H1 (cell line): ENCODE results near the gene SYNE4. TPM values are rescaled to one million over a fixed set of nuclear protein-coding genes. Genes with fewer than 3 reads are reported as not detected.

Source experiments
- CTCF ChIA-PET: fragments of 300-600 bp; sonication (Branson Sonifier 250); formaldehyde crosslinking; loops from one replicate; lab custom pipeline; 2021; ENCODE audit not compliant: partially characterized antibody; lab: Charles Lee
- POLR2A ChIA-PET: fragments of 300-600 bp; sonication (Branson Sonifier 250); formaldehyde crosslinking; loops from one replicate; lab custom pipeline; 2021; ENCODE audit warnings: inconsistent platforms; ENCODE audit not compliant: partially characterized antibody; lab: Charles Lee
- DNase-seq, 2 experiments: peaks; one replicate each; pipeline versions ENCODE4 v3.0.0 to v3.0.0-alpha.2; 2010 to 2022; ENCODE audit warnings: low spot score in 2 of 2, low read depth in 1 of 2, mixed read lengths in 1 of 2
- FAIRE-seq: peaks from 2 replicates; lab custom pipeline; 2011; peaks lifted over from hg19 to GRCh38; lab: Jason Lieb, UNC
- H2AFZ ChIP-seq: 2 replicates; pipeline ENCODE4 v1.8.1; 2012; ENCODE audit warnings: low read length, inconsistent platforms
- H2AK5ac ChIP-seq: 2 replicates; pipeline ENCODE4 v1.6.1; 2013; ENCODE audit warnings: low read depth, low read length
- H2BK120ac ChIP-seq: replicated peaks from 2 replicates; pipeline ENCODE3; 2013; ENCODE audit warnings: low read depth, low read length, inconsistent platforms
- H2BK12ac ChIP-seq: 2 replicates; pipeline ENCODE4 v1.6.1; 2013; ENCODE audit warnings: low read depth, low read length
- H2BK15ac ChIP-seq: 2 replicates; pipeline ENCODE4 v1.6.1; 2013; ENCODE audit warnings: low read length
- H2BK20ac ChIP-seq: 2 replicates; pipeline ENCODE4 v1.6.1; 2013; ENCODE audit warnings: low read length
- H2BK5ac ChIP-seq: 2 replicates; pipeline ENCODE4 v1.6.1; 2013; ENCODE audit warnings: low read depth, low read length
- H3K14ac ChIP-seq: 2 replicates; pipeline ENCODE4 v1.6.1; 2013; ENCODE audit warnings: inconsistent platforms; ENCODE audit not compliant: insufficient read length
- H3K18ac ChIP-seq: 2 replicates; pipeline ENCODE4 v1.6.1; 2013; ENCODE audit warnings: low read length; ENCODE audit errors: extremely low read depth
- H3K23ac ChIP-seq: 2 replicates; pipeline ENCODE4 v1.6.1; 2013; ENCODE audit warnings: inconsistent platforms; ENCODE audit not compliant: insufficient read length
- H3K23me2 ChIP-seq: 2 replicates; pipeline ENCODE4 v1.6.1; 2013; ENCODE audit warnings: low read depth, low read length
- H3K27ac ChIP-seq: 2 replicates; pipeline ENCODE4 v1.6.1; 2011; ENCODE audit warnings: low read depth, low read length, inconsistent platforms
- H3K27me3 ChIP-seq, 4 experiments: replicated peaks in 1 of 4; 1 replicate in 1 of 4; 2 replicates in 3 of 4; pipeline versions ENCODE4 v1.6.1 to v1.8.1; 2011 to 2013; ENCODE audit warnings: low read length in 3 of 4, mild to moderate bottlenecking in 3 of 4, inconsistent platforms in 2 of 4, mixed read lengths in 2 of 4, moderate library complexity in 1 of 4; ENCODE audit not compliant: control insufficient read depth in 3 of 4, insufficient read depth in 3 of 4; ENCODE audit errors: extremely low read depth in 1 of 4
- H3K36me3 ChIP-seq, 4 experiments: 2 replicates each; pipeline versions ENCODE4 v1.6.1 to v1.8.1; 2011 to 2013; ENCODE audit warnings: mild to moderate bottlenecking in 4 of 4, low read length in 3 of 4, moderate library complexity in 2 of 4, control low read depth in 1 of 4, inconsistent platforms in 1 of 4; ENCODE audit not compliant: insufficient read depth in 4 of 4, control insufficient read depth in 2 of 4
- H3K4ac ChIP-seq: replicated peaks from 2 replicates; pipeline ENCODE3; 2013; ENCODE audit warnings: low read length, low read depth, mixed read lengths, inconsistent platforms; ENCODE audit not compliant: insufficient read length
- H3K4me1 ChIP-seq, 4 experiments: replicated peaks in 1 of 4; 1 replicate in 1 of 4; 2 replicates in 3 of 4; pipeline versions ENCODE4 v1.6.1 to v1.8.1; 2011 to 2013; ENCODE audit warnings: low read length in 3 of 4, inconsistent platforms in 2 of 4, mixed read lengths in 1 of 4; ENCODE audit not compliant: insufficient read depth in 4 of 4, control insufficient read depth in 3 of 4
- H3K4me2 ChIP-seq, 2 experiments: 2 replicates each; pipeline versions ENCODE4 v1.6.1 to v1.8.1; 2011 to 2013; ENCODE audit warnings: low read depth in 2 of 2, low read length in 2 of 2, control low read depth in 1 of 2, inconsistent platforms in 1 of 2, mild to moderate bottlenecking in 1 of 2; ENCODE audit not compliant: insufficient read depth in 1 of 2
- H3K4me3 ChIP-seq, 4 experiments: fragments of 200-600, 300-600 bp in 1 of 4; sonication (generic), shearing (Covaris generic), sonication (Bioruptor Twin) in 1 of 4; 2 replicates each; pipeline versions ENCODE4 v1.5.1 to v1.8.1; 2011 to 2016; ENCODE audit warnings: low read length in 4 of 4, low read depth in 3 of 4, control low read depth in 2 of 4, inconsistent platforms in 2 of 4, mild to moderate bottlenecking in 2 of 4, mixed read lengths in 1 of 4, moderate library complexity in 1 of 4; ENCODE audit not compliant: insufficient read depth in 2 of 4; ENCODE audit errors: extremely low read depth in 1 of 4
- H3K56ac ChIP-seq: replicated peaks from 2 replicates; pipeline ENCODE3; 2013; ENCODE audit warnings: low read depth, mild to moderate bottlenecking, mixed read lengths, low read length, inconsistent platforms; ENCODE audit not compliant: insufficient read length
- H3K79me1 ChIP-seq: 2 replicates; pipeline ENCODE4 v1.6.1; 2013; ENCODE audit warnings: low read depth, low read length, control low read depth
- H3K79me2 ChIP-seq, 2 experiments: 2 replicates each; pipeline versions ENCODE4 v1.6.1 to v1.8.1; 2012 to 2013; ENCODE audit warnings: low read length in 2 of 2, mild to moderate bottlenecking in 2 of 2, inconsistent platforms in 1 of 2; ENCODE audit not compliant: insufficient read depth in 2 of 2, control insufficient read depth in 1 of 2
- H3K9ac ChIP-seq, 4 experiments: replicated peaks in 1 of 4; 1 replicate in 1 of 4; 2 replicates in 3 of 4; pipeline versions ENCODE4 v1.6.1 to v1.8.1; 2011 to 2013; ENCODE audit warnings: low read depth in 3 of 4, low read length in 3 of 4, control low read depth in 2 of 4, mild to moderate bottlenecking in 2 of 4, moderate library complexity in 2 of 4, inconsistent platforms in 1 of 4; ENCODE audit errors: extremely low read depth in 1 of 4
- H3K9me3 ChIP-seq, 2 experiments: 2 replicates each; pipeline versions ENCODE4 v1.6.1 to v1.8.1; 2012 to 2013; ENCODE audit warnings: mild to moderate bottlenecking in 2 of 2, moderate library complexity in 2 of 2, control low read depth in 1 of 2, inconsistent platforms in 1 of 2, low read depth in 1 of 2, low read length in 1 of 2, mixed read lengths in 1 of 2; ENCODE audit not compliant: insufficient read depth in 2 of 2
- H4K20me1 ChIP-seq, 2 experiments: replicated peaks in 1 of 2; 2 replicates each; pipeline versions ENCODE3 to v1.8.1; 2011 to 2013; ENCODE audit warnings: inconsistent platforms in 2 of 2, low read length in 2 of 2, mild to moderate bottlenecking in 1 of 2; ENCODE audit not compliant: insufficient read depth in 2 of 2, control insufficient read depth in 1 of 2
- H4K5ac ChIP-seq: 2 replicates; pipeline ENCODE4 v1.6.1; 2013; ENCODE audit warnings: low read length, low read depth, mixed read lengths, inconsistent platforms; ENCODE audit not compliant: insufficient read length
- H4K8ac ChIP-seq: 2 replicates; pipeline ENCODE4 v1.8.0; 2013; ENCODE audit warnings: mild to moderate bottlenecking, moderate library complexity, low read length, inconsistent platforms; ENCODE audit not compliant: insufficient read depth; ENCODE audit errors: extremely low read depth
- H4K91ac ChIP-seq: replicated peaks from 2 replicates; pipeline ENCODE3; 2013; ENCODE audit warnings: low read length, mixed read lengths, inconsistent platforms; ENCODE audit not compliant: insufficient read length
- ASH2L ChIP-seq: fragments of 200-600, 300-600 bp; sonication (generic); IDR thresholded peaks from one replicate; pipeline ENCODE4 v1.7.1; 2017; ENCODE audit warnings: low read length
- ATF2 ChIP-seq: IDR thresholded peaks from 2 replicates; pipeline ENCODE4 v1.6.1; 2012; ENCODE audit warnings: low read length, inconsistent platforms
- CEBPB ChIP-seq: IDR thresholded peaks from 2 replicates; pipeline ENCODE4 v1.6.1; 2012; ENCODE audit warnings: low read depth, low read length
- CHD1 ChIP-seq: IDR thresholded peaks from 2 replicates; pipeline ENCODE4 v1.6.1; 2012; ENCODE audit warnings: low read depth, low read length, improper control_type of control experiment
- CREB1 ChIP-seq: IDR thresholded peaks from 2 replicates; pipeline ENCODE4 v1.6.1; 2012; ENCODE audit warnings: inconsistent platforms
- EGR1 ChIP-seq: IDR thresholded peaks from 2 replicates; pipeline ENCODE4 v1.6.1; 2011; ENCODE audit warnings: low read depth, low read length, borderline replicate concordance
- EP300 ChIP-seq, 2 experiments: IDR thresholded peaks; 1 replicate in 1 of 2; 2 replicates in 1 of 2; pipeline ENCODE4 v1.6.1; 2011 to 2012; ENCODE audit warnings: low read depth in 2 of 2, low read length in 2 of 2, mild to moderate bottlenecking in 2 of 2, borderline replicate concordance in 1 of 2, inconsistent platforms in 1 of 2, moderate library complexity in 1 of 2
- GTF2F1 ChIP-seq: IDR thresholded peaks from 2 replicates; pipeline ENCODE4 v1.6.1; 2012; ENCODE audit warnings: low read depth, low read length, improper control_type of control experiment, borderline replicate concordance
- HDAC6 ChIP-seq: IDR thresholded peaks from one replicate; pipeline ENCODE4 v1.7.1; 2012; ENCODE audit warnings: low read depth, mild to moderate bottlenecking, inconsistent platforms, low read length, moderate library complexity
- JUND ChIP-seq: IDR thresholded peaks from 2 replicates; pipeline ENCODE4 v1.6.1; 2011; ENCODE audit warnings: mild to moderate bottlenecking, improper control_type of control experiment, low read length
- NANOG ChIP-seq: IDR thresholded peaks from 2 replicates; pipeline ENCODE4 v1.6.1; 2011; ENCODE audit warnings: low read length, low read depth, mild to moderate bottlenecking, inconsistent platforms; ENCODE audit not compliant: insufficient read depth, poor library complexity, severe bottlenecking
- PHF8 ChIP-seq: fragments of 200-600 bp; sonication (generic); conservative IDR thresholded peaks from 2 replicates; pipeline ENCODE4 v1.7.1; 2012; ENCODE audit warnings: low read depth, mild to moderate bottlenecking, inconsistent platforms, low read length, moderate library complexity
- SIX5 ChIP-seq: IDR thresholded peaks from 2 replicates; pipeline ENCODE4 v1.6.1; 2011; ENCODE audit warnings: mild to moderate bottlenecking, low read depth, low read length
- SUZ12 ChIP-seq: fragments of 200-600 bp; sonication (generic); IDR thresholded peaks from 2 replicates; pipeline ENCODE4 v1.6.1; 2012; ENCODE audit warnings: mild to moderate bottlenecking, inconsistent platforms, low read length, moderate library complexity, mixed read lengths
- whole genome bisulfite sequencing, 2 experiments: shearing (Covaris generic) in 1 of 2; methylation state at CpG; one replicate each; pipeline versions ENCODE4 v1.1.6 to v1.1.7; 2013 to 2015; ENCODE audit warnings: low lambda C conversion rate in 2 of 2, mixed read lengths in 2 of 2, inconsistent platforms in 1 of 2, low coverage in 1 of 2, missing lambda C conversion rate in 1 of 2; ENCODE audit not compliant: insufficient replicate concordance in 2 of 2, insufficient coverage in 1 of 2, insufficient read length in 1 of 2; ENCODE audit errors: extremely low coverage in 1 of 2, missing lambda C conversion rate in 1 of 2; 5-methylcytosine and 5-hydroxymethylcytosine counted together
- polyA plus RNA-seq, 7 experiments: library from polyadenylated mRNA; depleted of rRNA in 3 of 7; stranded (reverse) in 5 of 7; unstranded in 2 of 7; fragments of >200 nt in 5 of 7; fragments of 200-250 nt in 2 of 7; gene quantifications; 1 replicate in 5 of 7; 2 replicates in 1 of 7; 4 replicates in 1 of 7; pipeline versions ENCODE4 v1.2.1 to v1.2.3, GENCODE V29; 2011 to 2013; ENCODE audit warnings: missing spikeins in 2 of 7, mixed read lengths in 2 of 7
- total RNA-seq: library from RNA; stranded (reverse); fragmentation: NEBNext Ultra II Directional; extraction: Animal tissue kit (Norgen Biotek cat#: 25700); gene quantifications from 2 replicates; pipeline ENCODE4 v1.2.1, GENCODE V29; 2021

The SYNE4 gene
- total and polyA plus RNA-seq, 2 of the 8 experiments (the other 6 are each of a cell fraction or from before 2014, with no cell fraction given): 20.8 to 22.6 TPM

- Histone ChIP-seq H3K79me2 (no peaks in the 10 kb centered on the region), H3K56ac (no peak overlapping the region), H3K4ac (no peak overlapping the region), H3K27ac (no peak overlapping the region), H2BK15ac (no peak overlapping the region), H2BK5ac (no peak overlapping the region), H4K91ac (no peak overlapping the region), H2AFZ (no peak overlapping the region), H3K23me2 (peaks cover 6% of the 10 kb centered on the region; the same call in 1 of the 2 replicates), H3K14ac (no peak overlapping the region), H3K79me1 (no peaks in the 10 kb centered on the region), H3K23ac (no peak overlapping the region), H3K36me3 (no peaks in the 10 kb centered on the region), H2BK120ac (no peak overlapping the region), H3K18ac (no peak overlapping the region), H3K9ac (no peak overlapping the region), H4K8ac (no peak overlapping the region), H3K9me3 (no peaks in the 10 kb centered on the region; a peak in 1 of 4 replicates), H4K20me1 (no peaks in the 10 kb centered on the region), H3K4me2 (no peak overlapping the region), H4K5ac (no peak overlapping the region), H3K4me3 (no peak overlapping the region), H3K4me1 (peaks cover 0 to 4% (median 1%) of the 10 kb centered on the region in 4 experiments; a peak in 3 of 7 replicates), H3K27me3 (peaks cover 0 to 13% (median 8%) of the 10 kb centered on the region in 4 experiments; a peak in 4 of 7 replicates), H2BK20ac (no peak overlapping the region), H2AK5ac (no peak overlapping the region), H2BK12ac (no peak overlapping the region)
- no peak for FAIRE-seq
- WGBS, 2 experiments: 90% methylated on average over 4 of the region's 4 CpGs; no CpG with 5 or more reads in 1 of the 2 experiments
- ChIA-PET POLR2A (no interaction called here), CTCF (no interaction called here)
- DNase-seq: no peak
- TF ChIP-seq EGR1: no peak
- TF ChIP-seq HDAC6: no peak
- TF ChIP-seq ATF2: no peak
- TF ChIP-seq SUZ12: no peak
- no peak for TF ChIP-seq SIX5
- no peak for TF ChIP-seq GTF2F1
- TF ChIP-seq CEBPB: no peak
- TF ChIP-seq JUND: no peak
- no peak for TF ChIP-seq NANOG
- TF ChIP-seq CHD1: no peak
- no peak for TF ChIP-seq EP300 (IDR thresholded peaks at IDR 0.05; ENCODE audit: borderline replicate concordance in 1 of 2, low read depth in 2 of 2, low read length in 2 of 2)
- no peak for TF ChIP-seq ASH2L
- TF ChIP-seq CREB1: no peak
- no peak for TF ChIP-seq PHF8
Observed at GRCh38 chr19:35990156-35990555, 18.5 kb downstream of the SYNE4 start.
